Activated CD8-positive, alpha-beta memory T cell treated with anti-CD3 and anti-CD28 coated beads for 24 hours (primary cell): ENCODE measurements around the gene SLAMF9.
A peak's percentile ranks its signal among the peaks of the same experiment; 100 is the strongest.

Experiments used
- DNase-seq: peaks from one replicate; pipeline ENCODE4 v3.0.0-alpha.2; 2020

Gene SLAMF9

GRCh38 chr1:159974350-159974965 lies 20.4 kb upstream of the SLAMF9 start:
- DNase-seq: no peak

GRCh38 chr1:159973350-159973940 lies 19.4 kb upstream of the SLAMF9 start:
- no peak for DNase-seq

- DNase-seq: no peak
These were observed 18.6 kb upstream of the SLAMF9 start for GRCh38 chr1:159972443-159973205.

- no peak for DNase-seq
These were observed 16.9 kb upstream of the SLAMF9 start for GRCh38 chr1:159970932-159971342.

- DNase-seq: no peak
These were observed 14.9 kb upstream of the SLAMF9 start for GRCh38 chr1:159968901-159969300.

DNA sequence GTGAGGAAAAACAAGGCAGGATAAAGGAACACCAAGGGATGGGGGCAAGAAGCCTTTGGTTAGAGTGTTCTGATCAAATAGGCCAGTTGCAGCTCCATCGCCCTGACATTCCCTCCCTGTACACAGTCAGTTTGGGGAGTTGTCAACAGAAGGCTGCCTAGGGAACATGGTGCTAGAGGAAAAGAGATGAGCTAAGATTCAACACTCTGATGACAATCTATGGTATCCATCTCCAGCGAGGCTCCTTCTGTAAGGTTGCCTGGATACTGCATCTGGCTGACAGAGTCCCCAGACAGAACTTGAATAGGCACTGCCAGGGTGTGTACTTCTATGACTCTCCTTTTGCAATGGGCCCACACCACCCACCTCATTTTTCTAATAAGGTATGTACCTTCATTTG lies 11.2 kb upstream of the SLAMF9 start:
- no peak for DNase-seq

DNA sequence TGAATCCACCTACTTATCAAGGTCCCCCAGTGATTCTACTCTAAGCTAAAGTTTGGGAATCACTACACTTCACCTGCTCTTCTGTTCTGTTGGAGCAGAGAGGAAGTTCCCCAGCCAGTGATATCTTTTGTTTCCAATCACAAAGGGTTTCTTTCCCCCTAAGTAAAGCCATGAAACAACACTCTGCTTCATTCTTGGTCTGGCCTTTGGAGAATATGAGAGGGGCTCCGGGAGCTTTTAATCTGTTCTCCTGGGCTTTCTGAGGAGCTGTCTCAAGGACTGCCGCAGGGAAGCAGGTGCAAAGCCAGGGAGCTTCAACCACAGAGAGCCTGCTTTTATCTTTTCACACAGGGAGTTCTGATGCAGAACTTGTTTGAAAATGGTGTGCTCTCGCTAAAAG lies 10.1 kb upstream of the SLAMF9 start:
- DNase-seq: no peak

DNA sequence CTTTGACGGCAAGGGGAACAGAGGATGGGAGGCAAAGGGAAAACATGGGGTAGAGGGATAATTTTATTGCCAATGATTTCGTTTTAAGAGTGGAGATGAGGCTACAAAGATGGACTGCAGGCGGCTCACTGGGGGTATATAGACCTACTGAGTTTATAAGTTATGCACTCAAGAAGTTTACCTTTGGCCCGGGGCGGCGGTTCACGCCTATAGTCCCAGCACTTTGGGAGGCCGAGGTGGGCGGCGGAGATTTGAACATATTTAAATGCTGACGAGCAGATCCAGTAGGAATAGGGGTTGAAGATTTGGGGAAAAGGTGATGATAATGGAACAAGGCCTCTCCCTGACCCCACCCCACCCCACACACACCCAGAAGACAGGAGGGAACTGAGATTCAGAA lies 8.1 kb upstream of the SLAMF9 start:
- DNase-seq: no peak

DNA sequence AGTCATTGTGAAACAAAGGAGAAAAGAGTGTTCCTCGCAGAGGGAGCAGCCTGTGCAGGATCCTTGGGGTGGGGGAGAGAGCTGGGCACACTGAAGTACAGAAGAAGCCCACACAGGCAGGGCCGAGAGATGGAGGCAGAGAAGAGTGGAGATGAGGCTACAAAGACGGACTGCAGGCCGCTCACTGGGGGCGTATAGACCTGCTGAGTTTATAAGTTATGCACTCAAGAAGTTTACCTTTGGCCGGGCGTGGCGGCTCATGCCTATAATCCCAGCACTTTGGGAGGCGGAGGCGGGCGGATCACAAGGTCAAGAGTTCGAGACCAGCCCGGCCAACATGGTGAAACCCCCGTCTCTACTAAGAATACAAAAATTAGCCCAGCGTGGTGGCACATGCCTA lies 7.6 kb upstream of the SLAMF9 start:
- no peak for DNase-seq

DNA sequence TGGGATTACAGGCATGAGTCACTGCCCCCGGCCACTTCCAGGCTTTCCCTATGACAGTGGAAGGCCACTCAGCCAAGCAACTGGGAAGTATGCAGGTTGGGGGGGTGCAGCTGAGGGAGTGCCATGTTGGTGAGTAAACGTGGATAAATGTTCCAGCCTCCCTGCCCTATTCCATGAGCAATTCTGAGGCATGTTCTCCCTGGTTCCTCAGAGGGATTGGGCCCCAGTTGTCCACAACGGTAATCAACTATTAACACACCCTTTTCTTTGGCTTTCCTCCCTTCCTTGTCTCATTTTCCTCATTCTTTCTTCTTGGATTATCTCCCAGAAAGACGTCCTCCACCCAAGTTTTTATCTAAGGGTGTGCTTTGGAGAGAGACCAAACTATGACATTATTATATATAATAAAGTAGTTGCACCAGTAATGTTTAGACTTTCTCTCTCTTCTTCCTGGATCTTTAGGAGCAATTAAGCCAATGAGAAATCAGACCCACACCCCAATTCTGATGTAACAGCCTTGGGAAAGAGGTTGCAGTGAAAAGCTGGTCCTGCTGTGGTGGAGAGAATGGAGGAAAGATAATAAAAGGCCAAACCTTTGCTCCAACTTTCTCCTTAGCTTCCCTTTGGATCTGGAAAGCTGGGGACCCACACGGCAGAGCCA lies 6.8 kb upstream of the SLAMF9 start:
- no peak for DNase-seq

DNA sequence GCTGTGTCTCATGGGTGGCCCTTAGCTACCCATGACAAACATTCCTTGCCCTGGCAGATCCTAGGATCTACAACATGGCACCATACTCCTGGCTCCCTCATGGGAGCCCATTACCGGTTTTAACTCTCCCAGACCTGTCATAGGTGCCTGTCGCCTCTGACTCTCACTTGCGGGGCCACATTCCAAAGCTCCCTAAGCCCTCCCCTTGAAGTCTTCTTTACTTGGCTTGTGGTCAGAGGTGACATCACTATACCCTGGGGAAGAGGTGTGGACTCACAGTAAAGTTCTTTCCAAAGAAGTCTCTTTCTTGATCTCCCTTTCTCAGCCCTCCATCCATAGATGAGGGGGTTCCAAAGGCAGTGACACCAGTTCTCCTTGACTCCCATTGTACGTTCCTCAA lies 5.4 kb upstream of the SLAMF9 start:
- no peak for DNase-seq

DNA sequence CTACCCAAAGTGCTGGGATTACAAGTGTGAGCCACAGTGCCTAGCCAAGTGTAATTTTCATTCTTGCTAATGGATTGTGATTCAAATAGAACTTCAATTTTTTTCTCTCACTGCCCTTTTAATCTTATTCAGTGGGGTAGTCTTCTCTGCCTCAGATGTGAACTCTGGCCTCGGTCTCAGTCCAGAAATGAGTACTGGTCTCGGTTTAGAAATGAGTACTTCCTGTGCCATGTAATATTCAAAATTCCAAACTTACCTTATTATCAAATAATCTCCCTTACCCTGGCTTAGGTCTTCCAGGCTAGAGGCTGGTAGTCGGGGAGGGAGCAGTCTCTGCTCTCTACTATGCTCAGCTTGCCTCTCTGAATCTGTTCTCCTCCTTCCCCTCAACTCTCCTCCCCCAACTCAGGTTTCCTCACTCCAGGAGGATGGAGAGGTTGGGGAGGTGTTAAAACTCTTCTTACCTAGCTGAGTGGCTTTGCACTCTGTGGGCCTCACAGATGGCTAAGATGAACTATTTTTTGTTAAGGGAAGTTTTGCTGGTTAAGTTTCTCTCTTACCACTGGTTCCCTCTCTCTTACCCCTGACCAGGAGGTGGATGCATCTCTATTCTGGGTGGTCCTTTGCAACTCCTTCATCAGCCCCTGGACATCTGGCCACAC lies 4.8 kb upstream of the SLAMF9 start:
- DNase-seq: no peak

- no peak for DNase-seq
These were observed 3.8 kb upstream of the SLAMF9 start for GRCh38 chr1:159957824-159958268.

DNA sequence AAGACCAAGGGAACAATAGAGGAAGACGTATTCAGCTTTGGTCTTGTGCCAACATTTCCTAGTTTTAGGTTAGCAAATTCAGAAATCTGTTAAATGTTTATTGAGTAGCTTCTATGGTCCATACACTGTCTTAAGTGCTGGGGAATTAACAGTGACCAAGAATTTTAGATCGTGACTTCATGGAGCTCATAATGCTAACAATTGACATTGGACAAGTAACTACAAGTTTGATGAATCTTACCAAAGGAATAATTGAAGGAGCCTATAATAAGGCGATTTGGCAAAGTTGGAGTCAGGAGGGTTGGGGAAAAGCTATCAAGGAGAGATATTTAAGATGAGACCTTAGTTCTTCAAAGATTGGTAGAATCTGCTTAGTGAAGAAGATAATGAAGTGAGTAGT lies 1.4 kb upstream of the SLAMF9 start:
- DNase-seq: no peak

DNA sequence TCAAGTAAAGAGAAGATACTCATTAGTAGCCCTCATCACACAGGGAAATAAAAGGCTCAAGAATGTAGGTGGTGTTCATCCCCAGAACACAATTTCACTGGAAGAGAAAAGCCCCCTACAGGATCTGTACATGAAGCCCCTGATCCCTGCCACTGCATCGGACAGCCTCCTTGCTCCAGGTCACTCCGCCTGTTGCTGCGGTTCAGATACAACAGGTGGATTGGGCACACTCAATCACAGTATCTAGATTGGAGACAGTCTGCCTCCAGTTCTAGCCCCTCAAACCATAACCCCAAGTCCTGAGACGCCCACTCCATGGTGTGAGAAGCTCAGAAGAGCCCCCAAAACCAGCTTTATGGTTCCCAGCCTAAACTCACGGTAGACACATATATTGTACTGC lies 1.1 kb downstream of the SLAMF9 start:
- peak; percentile 24 for DNase-seq

- DNase-seq: peak; percentile 37
These were observed 2.5 kb downstream of the SLAMF9 start for GRCh38 chr1:159951551-159951950.

GRCh38 chr1:159951016-159951415 lies 3.0 kb downstream of the SLAMF9 start:
- DNase-seq: peak; percentile 21

GRCh38 chr1:159949981-159950381 lies 4.1 kb downstream of the SLAMF9 start:
- DNase-seq: no peak

DNA sequence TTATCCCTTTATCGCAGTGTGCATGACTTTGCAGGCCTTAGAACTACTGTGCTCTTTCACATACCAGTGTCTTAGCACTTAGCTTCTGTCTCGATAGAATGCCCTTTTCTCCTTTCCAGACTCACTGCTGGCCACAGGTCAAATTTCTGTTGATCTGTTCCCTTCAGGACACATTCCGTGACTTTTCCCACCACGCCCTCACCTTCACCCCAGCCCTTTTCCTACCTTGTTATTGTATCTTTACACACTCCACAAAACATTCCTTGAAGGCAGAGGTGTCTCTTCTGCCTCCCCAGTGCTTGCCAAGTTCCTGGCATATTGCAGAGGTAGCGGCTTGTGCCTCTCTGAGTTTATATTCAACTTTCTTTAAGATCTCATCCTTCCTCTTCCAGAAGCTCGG lies 4.9 kb downstream of the SLAMF9 start:
- no peak for DNase-seq

- DNase-seq: no peak
These were observed 6.1 kb downstream of the SLAMF9 start for GRCh38 chr1:159947942-159948341.

DNA sequence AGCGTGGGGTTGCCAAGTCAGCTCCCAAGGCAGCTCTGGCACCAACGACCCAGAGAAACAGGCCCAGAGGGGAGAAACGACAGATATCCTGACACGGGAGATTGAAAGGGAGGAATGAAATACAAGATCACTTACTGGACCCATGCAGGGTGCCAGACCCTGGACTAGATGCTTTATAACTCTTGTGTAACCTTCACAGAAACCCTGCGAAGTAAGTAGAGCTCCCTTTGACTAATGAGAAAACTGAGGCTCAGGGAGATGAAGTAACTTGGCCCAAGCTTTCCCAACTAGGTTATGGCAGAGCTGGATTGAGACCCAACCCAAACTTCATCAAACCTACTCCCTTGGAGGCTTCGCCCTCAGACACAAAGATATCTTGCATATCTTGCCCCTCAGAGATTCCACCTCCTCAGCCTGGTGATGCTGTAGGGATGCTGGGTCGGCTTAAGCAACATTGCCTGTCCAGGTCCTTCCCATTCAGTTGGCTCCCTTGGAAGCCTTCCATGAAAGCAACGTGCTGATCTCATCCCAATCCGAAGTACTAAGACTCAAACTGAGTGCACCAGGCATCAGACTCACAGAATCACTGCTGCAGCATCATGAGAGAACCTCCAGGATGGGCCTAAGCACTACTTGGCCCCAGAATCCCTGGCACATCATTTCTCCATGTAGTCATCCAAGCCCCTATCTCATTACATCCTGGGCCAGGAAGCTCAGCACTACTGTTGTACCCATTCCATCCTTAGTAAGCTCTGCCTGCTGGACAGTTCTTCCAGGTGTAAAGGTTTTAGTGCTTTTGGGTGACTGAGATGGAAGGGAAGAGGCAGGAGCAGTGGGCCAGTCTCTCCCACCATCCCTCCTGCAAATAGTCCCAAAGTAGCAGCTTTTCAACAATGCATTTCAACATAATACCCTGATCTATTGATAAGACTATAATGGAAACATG lies 7.5 kb downstream of the SLAMF9 start:
- DNase-seq: no peak
